ENCODE results near the gene NCMAP. TPM values are rescaled to one million over a fixed set of nuclear protein-coding genes. Genes with fewer than 3 reads are reported as not detected.
"Not testable (repeated sequence)": the region's sequence is repeated elsewhere in the genome, so short reads cannot be mapped to it uniquely, and the experiment has no call there.

NCMAP gene
- total RNA-seq, 1 experiment from 2014 or later: 0.33 TPM

DNA sequence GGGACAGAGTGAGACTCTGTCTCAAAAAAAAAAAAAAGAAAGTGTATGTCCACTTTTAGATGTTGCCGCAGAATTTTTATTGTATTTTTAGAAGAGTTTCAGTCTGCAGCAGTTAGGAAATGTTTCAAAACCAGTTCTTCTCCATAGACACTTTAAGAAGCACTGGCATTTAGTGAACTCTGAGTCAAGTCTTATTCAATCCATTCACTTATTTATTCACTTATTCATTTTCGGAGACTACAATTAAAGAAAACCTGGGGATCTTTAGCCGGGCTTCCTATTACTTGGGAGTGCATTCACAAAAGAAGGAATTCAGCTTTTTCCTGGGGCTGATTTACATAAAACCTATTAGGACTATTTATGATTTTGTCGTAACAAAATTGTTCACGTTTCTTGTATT lies 40.9 kb upstream of the NCMAP start:
- CTCF ChIA-PET: interaction anchor here (0.6 kb wide), 4 partner anchors 12 to 216 kb away, joined by 3 to 5 read pairs (median 4); no protein-coding TSS in a partner anchor
- BruUV-seq (replicated peaks): no TSS peak
- Histone ChIP-seq H3K27me3 (ENCODE audit: control insufficient read depth, insufficient read depth, low read length) (no peaks in the 10 kb centered on the region), H3K36me3 (ENCODE audit: control insufficient read depth, insufficient read depth, low read length) (no peaks in the 10 kb centered on the region), H3K9me3 (ENCODE audit: control insufficient read depth, insufficient read depth, low read depth, low read length) (no peaks in the 10 kb centered on the region), H3K27ac (ENCODE audit: low read length) (no peak overlapping the region), H3K4me3 (ENCODE audit: low read depth in 2 of 2, low read length in 2 of 2) (no peak overlapping the region), H3K4me1 (ENCODE audit: control insufficient read depth, insufficient read depth, low read length) (peaks cover 11% of the 10 kb centered on the region)
- ATAC-seq: no peak
- POLR2A ChIA-PET: interaction anchor here (0.6 to 0.7 kb wide), 2 partner anchors 38 to 1039 kb away, joined by 3 to 8 read pairs; no protein-coding TSS in a partner anchor
- intact Hi-C loops (cut with micrococcal nuclease; ENCODE audit: unreplicated experiment) (no loop called here), in situ Hi-C loops (cut with HindIII; ENCODE audit: low pct_unique_long_range_greater_than_20kb, low sequenced_read_pairs) (no loop called here)
- DNase-seq (ENCODE audit: low read depth, low spot score): no peak
- TF ChIP-seq, protein P1, sequence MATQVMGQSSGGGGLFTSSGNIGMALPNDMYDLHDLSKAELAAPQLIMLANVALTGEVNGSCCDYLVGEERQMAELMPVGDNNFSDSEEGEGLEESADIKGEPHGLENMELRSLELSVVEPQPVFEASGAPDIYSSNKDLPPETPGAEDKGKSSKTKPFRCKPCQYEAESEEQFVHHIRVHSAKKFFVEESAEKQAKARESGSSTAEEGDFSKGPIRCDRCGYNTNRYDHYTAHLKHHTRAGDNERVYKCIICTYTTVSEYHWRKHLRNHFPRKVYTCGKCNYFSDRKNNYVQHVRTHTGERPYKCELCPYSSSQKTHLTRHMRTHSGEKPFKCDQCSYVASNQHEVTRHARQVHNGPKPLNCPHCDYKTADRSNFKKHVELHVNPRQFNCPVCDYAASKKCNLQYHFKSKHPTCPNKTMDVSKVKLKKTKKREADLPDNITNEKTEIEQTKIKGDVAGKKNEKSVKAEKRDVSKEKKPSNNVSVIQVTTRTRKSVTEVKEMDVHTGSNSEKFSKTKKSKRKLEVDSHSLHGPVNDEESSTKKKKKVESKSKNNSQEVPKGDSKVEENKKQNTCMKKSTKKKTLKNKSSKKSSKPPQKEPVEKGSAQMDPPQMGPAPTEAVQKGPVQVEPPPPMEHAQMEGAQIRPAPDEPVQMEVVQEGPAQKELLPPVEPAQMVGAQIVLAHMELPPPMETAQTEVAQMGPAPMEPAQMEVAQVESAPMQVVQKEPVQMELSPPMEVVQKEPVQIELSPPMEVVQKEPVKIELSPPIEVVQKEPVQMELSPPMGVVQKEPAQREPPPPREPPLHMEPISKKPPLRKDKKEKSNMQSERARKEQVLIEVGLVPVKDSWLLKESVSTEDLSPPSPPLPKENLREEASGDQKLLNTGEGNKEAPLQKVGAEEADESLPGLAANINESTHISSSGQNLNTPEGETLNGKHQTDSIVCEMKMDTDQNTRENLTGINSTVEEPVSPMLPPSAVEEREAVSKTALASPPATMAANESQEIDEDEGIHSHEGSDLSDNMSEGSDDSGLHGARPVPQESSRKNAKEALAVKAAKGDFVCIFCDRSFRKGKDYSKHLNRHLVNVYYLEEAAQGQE (IDR thresholded peaks at IDR 0.05; ENCODE audit: insufficient read depth in 1 of 2, low read depth in 2 of 2, low read length in 1 of 2): no peak
- TF ChIP-seq POLR2AphosphoS5 (IDR thresholded peaks at IDR 0.05; ENCODE audit: low read depth, low read length): no peak
- TF ChIP-seq TCF7L2 (IDR thresholded peaks at IDR 0.05; ENCODE audit: low read depth, low read length): no peak
- no peak for TF ChIP-seq SIN3A (IDR thresholded peaks at IDR 0.05; ENCODE audit: borderline replicate concordance, insufficient read depth, low read depth, low read length)
- TF ChIP-seq, protein P2, sequence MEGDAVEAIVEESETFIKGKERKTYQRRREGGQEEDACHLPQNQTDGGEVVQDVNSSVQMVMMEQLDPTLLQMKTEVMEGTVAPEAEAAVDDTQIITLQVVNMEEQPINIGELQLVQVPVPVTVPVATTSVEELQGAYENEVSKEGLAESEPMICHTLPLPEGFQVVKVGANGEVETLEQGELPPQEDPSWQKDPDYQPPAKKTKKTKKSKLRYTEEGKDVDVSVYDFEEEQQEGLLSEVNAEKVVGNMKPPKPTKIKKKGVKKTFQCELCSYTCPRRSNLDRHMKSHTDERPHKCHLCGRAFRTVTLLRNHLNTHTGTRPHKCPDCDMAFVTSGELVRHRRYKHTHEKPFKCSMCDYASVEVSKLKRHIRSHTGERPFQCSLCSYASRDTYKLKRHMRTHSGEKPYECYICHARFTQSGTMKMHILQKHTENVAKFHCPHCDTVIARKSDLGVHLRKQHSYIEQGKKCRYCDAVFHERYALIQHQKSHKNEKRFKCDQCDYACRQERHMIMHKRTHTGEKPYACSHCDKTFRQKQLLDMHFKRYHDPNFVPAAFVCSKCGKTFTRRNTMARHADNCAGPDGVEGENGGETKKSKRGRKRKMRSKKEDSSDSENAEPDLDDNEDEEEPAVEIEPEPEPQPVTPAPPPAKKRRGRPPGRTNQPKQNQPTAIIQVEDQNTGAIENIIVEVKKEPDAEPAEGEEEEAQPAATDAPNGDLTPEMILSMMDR (IDR thresholded peaks at IDR 0.05): no peak

DNA sequence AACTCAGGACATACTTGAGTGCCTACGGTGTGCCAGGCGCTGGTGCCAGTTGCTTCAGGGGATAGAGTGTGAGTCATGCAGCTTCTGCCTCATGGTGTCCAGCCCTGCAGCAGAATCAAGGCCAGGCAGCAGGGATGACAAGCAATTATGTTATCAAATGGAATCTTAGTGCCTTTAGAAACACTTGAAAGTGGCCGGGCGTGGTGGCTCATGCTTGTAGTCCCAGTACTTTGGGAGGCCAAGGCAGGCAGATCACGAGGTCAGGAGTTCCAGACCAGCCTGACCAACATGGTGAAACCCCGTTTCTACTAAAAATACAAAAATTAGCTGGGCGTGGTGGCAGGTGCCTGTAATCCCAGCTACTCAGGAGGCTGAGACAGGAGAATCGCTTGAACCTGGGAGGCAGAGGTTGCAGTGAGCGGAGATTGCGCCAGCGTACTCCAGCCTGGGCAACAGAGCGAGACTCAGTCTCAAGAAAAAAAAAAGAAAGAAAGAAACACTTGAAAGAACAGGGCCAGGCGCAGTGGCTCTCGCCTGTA lies 40.1 kb upstream of the NCMAP start:
- H3K27me3 ChIP-seq (ENCODE audit: control insufficient read depth, insufficient read depth, low read length); in situ Hi-C loops (cut with HindIII; ENCODE audit: low pct_unique_long_range_greater_than_20kb, low sequenced_read_pairs); DNase-seq (ENCODE audit: low read depth, low spot score); BruUV-seq (replicated peaks); H3K9me3 ChIP-seq (ENCODE audit: control insufficient read depth, insufficient read depth, low read depth, low read length); H3K36me3 ChIP-seq (ENCODE audit: control insufficient read depth, insufficient read depth, low read length); H3K27ac ChIP-seq (ENCODE audit: low read length); POLR2A ChIA-PET; H3K4me3 ChIP-seq (ENCODE audit: low read depth in 2 of 2, low read length in 2 of 2); intact Hi-C loops (cut with micrococcal nuclease; ENCODE audit: unreplicated experiment): not testable (repeated sequence)
- peak; percentile 96 for ATAC-seq
- peaks cover 11% of the 10 kb centered on the region for H3K4me1 ChIP-seq (ENCODE audit: control insufficient read depth, insufficient read depth, low read length)
- CTCF ChIA-PET: interaction anchor here (0.7 kb wide), 2 partner anchors 14 to 391 kb away, joined by 3 to 8 read pairs; no protein-coding TSS in a partner anchor

DNA sequence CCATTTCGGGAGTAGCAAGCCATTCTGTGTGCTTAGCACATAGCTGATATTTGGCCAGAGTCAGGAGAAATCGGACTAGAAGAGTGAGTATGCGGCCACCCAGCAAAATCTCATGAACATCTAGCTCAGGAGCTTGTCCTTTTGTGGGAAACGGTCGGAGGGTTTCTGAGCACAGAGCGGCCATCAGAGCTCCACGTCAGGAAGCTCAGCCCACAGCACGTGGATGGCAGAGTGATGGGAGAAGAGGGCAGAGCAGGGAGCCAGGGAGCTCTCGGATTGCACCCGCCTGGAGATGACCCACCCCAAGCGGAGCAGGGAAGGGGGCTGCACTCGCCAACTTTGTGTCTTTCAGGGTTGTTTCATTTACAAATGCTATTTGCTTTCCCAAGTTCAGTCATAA lies 39.4 kb upstream of the NCMAP start:
- BruUV-seq (replicated peaks): no TSS peak
- Histone ChIP-seq H3K27me3 (ENCODE audit: control insufficient read depth, insufficient read depth, low read length) (no peaks in the 10 kb centered on the region), H3K4me1 (ENCODE audit: control insufficient read depth, insufficient read depth, low read length) (peaks cover 11% of the 10 kb centered on the region), H3K36me3 (ENCODE audit: control insufficient read depth, insufficient read depth, low read length) (no peaks in the 10 kb centered on the region), H3K4me3 (ENCODE audit: low read depth in 2 of 2, low read length in 2 of 2) (no peak overlapping the region), H3K9me3 (ENCODE audit: control insufficient read depth, insufficient read depth, low read depth, low read length) (no peaks in the 10 kb centered on the region), H3K27ac (ENCODE audit: low read length) (no peak overlapping the region)
- intact Hi-C loops (cut with micrococcal nuclease; ENCODE audit: unreplicated experiment): no loop called here
- ATAC-seq: no peak
- CTCF ChIA-PET: interaction anchor here (0.6 kb wide), 1 partner anchor 115 kb away, joined by 6 read pairs; no protein-coding TSS in a partner anchor
- POLR2A ChIA-PET: no interaction called here
- no peak for TF ChIP-seq SIN3A (IDR thresholded peaks at IDR 0.05; ENCODE audit: borderline replicate concordance, insufficient read depth, low read depth, low read length)
- TF ChIP-seq, protein P2 (IDR thresholded peaks at IDR 0.05): no peak
- TF ChIP-seq TCF7L2 (IDR thresholded peaks at IDR 0.05; ENCODE audit: low read depth, low read length): no peak
- TF ChIP-seq, protein P1 (IDR thresholded peaks at IDR 0.05; ENCODE audit: insufficient read depth in 1 of 2, low read depth in 2 of 2, low read length in 1 of 2): no peak
- no peak for TF ChIP-seq POLR2AphosphoS5 (IDR thresholded peaks at IDR 0.05; ENCODE audit: low read depth, low read length)
- in situ Hi-C loops (cut with HindIII; ENCODE audit: low pct_unique_long_range_greater_than_20kb, low sequenced_read_pairs): no loop called here
- DNase-seq (ENCODE audit: low read depth, low spot score): no peak

Data from Panc1 (cell line).